ENCODE measurements around the gene PIGU. TPM values are rescaled to one million over a fixed set of nuclear protein-coding genes. Genes with fewer than 3 reads are reported as not detected.
A peak's percentile ranks its signal among the peaks of the same experiment; 100 is the strongest.

Gene PIGU
- total and polyA plus RNA-seq, 2 of the 13 experiments (the other 11 are each of a cell fraction or from before 2014, with no cell fraction given): 45.5 to 231 TPM

- TF ChIP-seq SOX6 (IDR thresholded peaks at IDR 0.05) (no peak), SOX6 (CRISPR knock-in tag; IDR thresholded peaks at IDR 0.05) (peak; percentile 84), MBNL3 (CRISPR knock-in tag; conservative IDR thresholded peaks at IDR 0.05) (no peak), MNT (IDR thresholded peaks at IDR 0.05) (peak; percentile 76), ERF (CRISPR knock-in tag; IDR thresholded peaks at IDR 0.05) (peak; percentile 89), ZNF841 (CRISPR knock-in tag; IDR thresholded peaks at IDR 0.05; ENCODE audit: borderline replicate concordance) (no peak; the same call in 1 of the 2 replicates), PHF20 (CRISPR knock-in tag; IDR thresholded peaks at IDR 0.05) (peak; percentile 90), TFAP4 (IDR thresholded peaks at IDR 0.05; ENCODE audit: borderline replicate concordance, low read depth) (peak; percentile 86; the same call in 1 of the 2 replicates), ZNF326 (CRISPR knock-in tag; IDR thresholded peaks at IDR 0.05; ENCODE audit: borderline replicate concordance) (no peak), ARNT2 (CRISPR knock-in tag; IDR thresholded peaks at IDR 0.05; ENCODE audit: low read depth) (peak; percentile 71; the same call in 1 of the 2 replicates), GPN1 (CRISPR knock-in tag; IDR thresholded peaks at IDR 0.05; ENCODE audit: borderline replicate concordance) (0 out of 2 replicates have a peak, but pooled peaks have one; percentile 12), ZNF672 (CRISPR knock-in tag; IDR thresholded peaks at IDR 0.05) (no peak), CEBPG (CRISPR knock-in tag; IDR thresholded peaks at IDR 0.05) (no peak; the same call in 1 of the 2 replicates), MIER2 (CRISPR knock-in tag; IDR thresholded peaks at IDR 0.05) (no peak), KLF6 (CRISPR knock-in tag; IDR thresholded peaks at IDR 0.05) (peak; percentile 96), SNAPC2 (CRISPR knock-in tag; IDR thresholded peaks at IDR 0.05) (0 out of 2 replicates have a peak, but pooled peaks have one; percentile 24), ZNF230 (CRISPR knock-in tag; IDR thresholded peaks at IDR 0.05) (no peak; the same call in 1 of the 2 replicates), PHF21A (CRISPR knock-in tag; IDR thresholded peaks at IDR 0.05) (peak; percentile 59; the same call in 1 of the 2 replicates), DNMT1 (CRISPR knock-in tag; IDR thresholded peaks at IDR 0.05) (0 out of 2 replicates have a peak, but pooled peaks have one; percentile 73), ZNF550 (CRISPR knock-in tag; IDR thresholded peaks at IDR 0.05; ENCODE audit: borderline replicate concordance) (0 out of 2 replicates have a peak, but pooled peaks have one; percentile 71), ZNF362 (CRISPR knock-in tag; IDR thresholded peaks at IDR 0.05; ENCODE audit: borderline replicate concordance) (peak; percentile 34; the same call in 1 of the 2 replicates), HHEX (CRISPR knock-in tag; IDR thresholded peaks at IDR 0.05) (no peak), ZBTB33 (CRISPR knock-in tag; IDR thresholded peaks at IDR 0.05) (peak; percentile 71), ZNF33B (CRISPR knock-in tag; IDR thresholded peaks at IDR 0.05) (no peak), POLR2A (IDR thresholded peaks at IDR 0.05; ENCODE audit: insufficient read depth in 1 of 2, low read depth in 2 of 2, low read length in 2 of 2) (peak; percentile 88 to 91), ARHGAP35 (CRISPR knock-in tag; IDR thresholded peaks at IDR 0.05; ENCODE audit: borderline replicate concordance) (peak; percentile 98; the same call in 1 of the 2 replicates), ZNF256 (CRISPR knock-in tag; conservative IDR thresholded peaks at IDR 0.05) (no peak)
Measured at GRCh38 chr20:34676642-34677373, at the start of gene PIGU (continued).
